ENCODE results near the gene CCZ1.
"Not testable (repeated sequence)": the region's sequence is repeated elsewhere in the genome, so short reads cannot be mapped to it uniquely, and the experiment has no call there.

DNA sequence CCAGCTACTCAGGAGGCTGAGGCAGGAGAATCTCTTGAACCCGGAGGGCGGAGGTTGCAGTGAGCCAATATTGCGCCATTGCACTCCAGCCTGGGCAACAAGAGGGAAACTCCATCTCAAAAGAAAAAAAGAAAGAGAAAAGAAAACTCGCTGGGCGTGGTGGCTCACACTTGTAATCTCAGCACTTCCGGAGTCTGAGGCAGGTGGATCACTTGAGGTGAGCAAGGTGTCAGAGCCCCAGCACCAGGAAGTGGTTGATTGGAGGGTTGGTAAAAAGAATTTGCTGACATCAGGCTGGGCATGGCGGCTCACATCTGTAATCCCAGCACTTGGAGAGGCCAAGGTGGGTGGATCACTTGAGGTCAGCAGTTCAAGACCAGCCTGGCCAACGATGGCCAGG, 40.0 kb upstream of the CCZ1 start:
- TF ChIP-seq RCOR1 (IDR thresholded peaks at IDR 0.05; ENCODE audit: insufficient replicate concordance, low read length); NFE2L2 (IDR thresholded peaks at IDR 0.05; ENCODE audit: low read depth, low read length); POLR2A (IDR thresholded peaks at IDR 0.05; ENCODE audit: low read depth, low read length); SMC3 (IDR thresholded peaks at IDR 0.05; ENCODE audit: low read depth, low read length); RAD21 (IDR thresholded peaks at IDR 0.05; ENCODE audit: low read length); BHLHE40 (IDR thresholded peaks at IDR 0.05; ENCODE audit: low read depth, low read length); CEBPB (IDR thresholded peaks at IDR 0.05; ENCODE audit: low read depth, low read length); FOS (IDR thresholded peaks at IDR 0.05; ENCODE audit: low read depth, low read length); MXI1 (IDR thresholded peaks at IDR 0.05; ENCODE audit: borderline replicate concordance, low read depth, low read length); MAFK (IDR thresholded peaks at IDR 0.05; ENCODE audit: low read depth, low read length); CHD1 (IDR thresholded peaks at IDR 0.05; ENCODE audit: low read depth, low read length): not testable (repeated sequence)
- TF ChIP-seq, protein P1, sequence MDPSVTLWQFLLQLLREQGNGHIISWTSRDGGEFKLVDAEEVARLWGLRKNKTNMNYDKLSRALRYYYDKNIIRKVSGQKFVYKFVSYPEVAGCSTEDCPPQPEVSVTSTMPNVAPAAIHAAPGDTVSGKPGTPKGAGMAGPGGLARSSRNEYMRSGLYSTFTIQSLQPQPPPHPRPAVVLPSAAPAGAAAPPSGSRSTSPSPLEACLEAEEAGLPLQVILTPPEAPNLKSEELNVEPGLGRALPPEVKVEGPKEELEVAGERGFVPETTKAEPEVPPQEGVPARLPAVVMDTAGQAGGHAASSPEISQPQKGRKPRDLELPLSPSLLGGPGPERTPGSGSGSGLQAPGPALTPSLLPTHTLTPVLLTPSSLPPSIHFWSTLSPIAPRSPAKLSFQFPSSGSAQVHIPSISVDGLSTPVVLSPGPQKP (IDR thresholded peaks at IDR 0.05; ENCODE audit: borderline replicate concordance, low read depth, low read length), result not testable (repeated sequence)
- TF ChIP-seq, protein P2, sequence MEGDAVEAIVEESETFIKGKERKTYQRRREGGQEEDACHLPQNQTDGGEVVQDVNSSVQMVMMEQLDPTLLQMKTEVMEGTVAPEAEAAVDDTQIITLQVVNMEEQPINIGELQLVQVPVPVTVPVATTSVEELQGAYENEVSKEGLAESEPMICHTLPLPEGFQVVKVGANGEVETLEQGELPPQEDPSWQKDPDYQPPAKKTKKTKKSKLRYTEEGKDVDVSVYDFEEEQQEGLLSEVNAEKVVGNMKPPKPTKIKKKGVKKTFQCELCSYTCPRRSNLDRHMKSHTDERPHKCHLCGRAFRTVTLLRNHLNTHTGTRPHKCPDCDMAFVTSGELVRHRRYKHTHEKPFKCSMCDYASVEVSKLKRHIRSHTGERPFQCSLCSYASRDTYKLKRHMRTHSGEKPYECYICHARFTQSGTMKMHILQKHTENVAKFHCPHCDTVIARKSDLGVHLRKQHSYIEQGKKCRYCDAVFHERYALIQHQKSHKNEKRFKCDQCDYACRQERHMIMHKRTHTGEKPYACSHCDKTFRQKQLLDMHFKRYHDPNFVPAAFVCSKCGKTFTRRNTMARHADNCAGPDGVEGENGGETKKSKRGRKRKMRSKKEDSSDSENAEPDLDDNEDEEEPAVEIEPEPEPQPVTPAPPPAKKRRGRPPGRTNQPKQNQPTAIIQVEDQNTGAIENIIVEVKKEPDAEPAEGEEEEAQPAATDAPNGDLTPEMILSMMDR (conservative IDR thresholded peaks at IDR 0.05; ENCODE audit: low read depth, low read length), result not testable (repeated sequence)
